ENCODE measurements around the gene RASEF.

DNA sequence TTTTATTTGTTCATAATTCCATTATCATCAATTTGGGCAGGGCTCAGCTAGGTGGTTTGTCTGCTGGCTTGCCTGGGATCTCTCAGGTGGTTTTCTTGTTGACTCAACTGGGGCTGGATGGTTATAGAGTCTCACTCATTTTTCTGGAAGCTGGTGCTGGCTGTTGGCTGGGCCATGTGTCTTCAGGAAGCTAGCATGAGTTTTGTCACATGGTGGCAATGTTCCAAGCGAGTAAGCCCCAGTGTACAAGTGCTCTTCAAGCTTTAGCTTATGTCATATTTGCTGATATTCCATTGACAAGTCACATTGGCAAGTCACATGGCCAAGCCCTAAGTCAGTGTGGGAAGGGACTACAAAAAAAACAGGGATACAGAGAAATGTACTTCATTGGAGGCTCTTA, 2.3 kb upstream of the RASEF start:
- TF ChIP-seq, protein P1, sequence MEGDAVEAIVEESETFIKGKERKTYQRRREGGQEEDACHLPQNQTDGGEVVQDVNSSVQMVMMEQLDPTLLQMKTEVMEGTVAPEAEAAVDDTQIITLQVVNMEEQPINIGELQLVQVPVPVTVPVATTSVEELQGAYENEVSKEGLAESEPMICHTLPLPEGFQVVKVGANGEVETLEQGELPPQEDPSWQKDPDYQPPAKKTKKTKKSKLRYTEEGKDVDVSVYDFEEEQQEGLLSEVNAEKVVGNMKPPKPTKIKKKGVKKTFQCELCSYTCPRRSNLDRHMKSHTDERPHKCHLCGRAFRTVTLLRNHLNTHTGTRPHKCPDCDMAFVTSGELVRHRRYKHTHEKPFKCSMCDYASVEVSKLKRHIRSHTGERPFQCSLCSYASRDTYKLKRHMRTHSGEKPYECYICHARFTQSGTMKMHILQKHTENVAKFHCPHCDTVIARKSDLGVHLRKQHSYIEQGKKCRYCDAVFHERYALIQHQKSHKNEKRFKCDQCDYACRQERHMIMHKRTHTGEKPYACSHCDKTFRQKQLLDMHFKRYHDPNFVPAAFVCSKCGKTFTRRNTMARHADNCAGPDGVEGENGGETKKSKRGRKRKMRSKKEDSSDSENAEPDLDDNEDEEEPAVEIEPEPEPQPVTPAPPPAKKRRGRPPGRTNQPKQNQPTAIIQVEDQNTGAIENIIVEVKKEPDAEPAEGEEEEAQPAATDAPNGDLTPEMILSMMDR (IDR thresholded peaks at IDR 0.05; ENCODE audit: low read length) = no peak
- TF ChIP-seq EZH2 (optimal IDR thresholded peaks at IDR 0.05; ENCODE audit: low read depth, low read length) (no peak), EZH2phosphoT487 (IDR thresholded peaks at IDR 0.05; ENCODE audit: low read length) (no peak)
